OCI-LY1 (cell line): Measurements from ENCODE around the gene SLC6A8.
"Not testable (repeated sequence)": the region's sequence is repeated elsewhere in the genome, so short reads cannot be mapped to it uniquely, and the experiment has no call there.

Experiments
- H2AFZ ChIP-seq: fragments of 200-600 bp; sonication (generic), shearing (Covaris generic); 2 replicates; pipeline ENCODE4 v1.6.0; 2014; ENCODE audit warnings: antibody characterized with exemption, mild to moderate bottlenecking, low read length
- H3F3A ChIP-seq: fragments of 200-600 bp; sonication (generic), shearing (Covaris generic); 2 replicates; pipeline ENCODE4 v1.6.0; 2014; ENCODE audit warnings: mild to moderate bottlenecking, antibody characterized with exemption, low read length, moderate library complexity; ENCODE audit not compliant: insufficient read depth
- H3K27ac ChIP-seq: fragments of 200-600 bp; sonication (generic); 2 replicates; pipeline ENCODE4 v1.5.1; 2014; ENCODE audit warnings: low read length, mixed run types, mild to moderate bottlenecking, low read depth; ENCODE audit not compliant: poor library complexity, severe bottlenecking
- H3K27me3 ChIP-seq: fragments of 200-600 bp; sonication (generic); 2 replicates; pipeline ENCODE4 v1.6.0; 2014; ENCODE audit warnings: antibody characterized with exemption, mild to moderate bottlenecking, low read length, moderate library complexity; ENCODE audit not compliant: insufficient read depth
- H3K36me3 ChIP-seq: fragments of 200-600 bp; sonication (generic); 2 replicates; pipeline ENCODE4 v1.6.1; 2014; ENCODE audit warnings: mild to moderate bottlenecking, antibody characterized with exemption, low read length, moderate library complexity, mixed read lengths; ENCODE audit not compliant: insufficient read depth
- H3K4me1 ChIP-seq: fragments of 200-600 bp; sonication (generic); 2 replicates; pipeline ENCODE4 v1.5.1; 2014; ENCODE audit warnings: mild to moderate bottlenecking, low read length, moderate library complexity; ENCODE audit not compliant: insufficient read depth, severe bottlenecking
- H3K4me2 ChIP-seq: fragments of 200-600 bp; sonication (generic), shearing (Covaris generic); 2 replicates; pipeline ENCODE4 v1.6.1; 2014; ENCODE audit warnings: low read length
- H3K4me3 ChIP-seq: fragments of 200-600 bp; sonication (generic); 2 replicates; pipeline ENCODE4 v1.5.1; 2014; ENCODE audit warnings: low read length, low read depth, mild to moderate bottlenecking, mixed read lengths; ENCODE audit not compliant: poor library complexity, severe bottlenecking
- H3K79me2 ChIP-seq: fragments of 200-600 bp; shearing (Covaris generic); 2 replicates; pipeline ENCODE4 v1.6.1; 2016; ENCODE audit warnings: mixed run types, low read length, mixed read lengths; ENCODE audit not compliant: insufficient read depth
- H3K9ac ChIP-seq: fragments of 200-600 bp; sonication (generic), shearing (Covaris generic); 2 replicates; pipeline ENCODE4 v1.6.1; 2014; ENCODE audit warnings: mild to moderate bottlenecking, low read length, mixed read lengths
- H3K9me2 ChIP-seq: fragments of 200-600 bp; sonication (generic), shearing (Covaris generic); 2 replicates; pipeline ENCODE4 v1.6.1; 2014; ENCODE audit warnings: low read depth, mild to moderate bottlenecking, low read length, mixed read lengths
- H3K9me3 ChIP-seq: fragments of 200-600 bp; shearing (Covaris generic); 2 replicates; pipeline ENCODE4 v1.6.1; 2014; ENCODE audit warnings: low read length, mixed read lengths
- H4K20me1 ChIP-seq: fragments of 200-600 bp; sonication (generic), shearing (Covaris generic); 2 replicates; pipeline ENCODE4 v1.6.0; 2016; ENCODE audit warnings: mild to moderate bottlenecking, low read length; ENCODE audit not compliant: insufficient read depth
- CTCF ChIP-seq: fragments of 200-600 bp; sonication (generic), shearing (Covaris generic); IDR thresholded peaks from 2 replicates; pipeline ENCODE4 v1.5.1; 2017; ENCODE audit warnings: mild to moderate bottlenecking, antibody characterized with exemption, low read length, moderate library complexity, mixed read lengths
- EZH2 ChIP-seq: fragments of 200-600 bp; sonication (generic), shearing (Covaris generic); IDR thresholded peaks from 2 replicates; pipeline ENCODE4 v1.8.0; 2017; ENCODE audit warnings: borderline replicate concordance, mixed run types, mild to moderate bottlenecking, antibody characterized with exemption, low read length, moderate library complexity, mixed read lengths

The SLC6A8 gene

GRCh38 chrX:153694687-153695270 is 7.1 kb downstream of the SLC6A8 start:
- H3K9me2 ChIP-seq, result no peaks in the 10 kb centered on the region
- H3K4me1 ChIP-seq, result no peaks in the 10 kb centered on the region
- no peaks in the 10 kb centered on the region for H3K36me3 ChIP-seq
- no peak overlapping the region for H3K4me2 ChIP-seq
- no peak overlapping the region for H2AFZ ChIP-seq
- H3K79me2 ChIP-seq, result no peaks in the 10 kb centered on the region
- no peaks in the 10 kb centered on the region for H3K27me3 ChIP-seq
- TF ChIP-seq CTCF, result no peak
- TF ChIP-seq EZH2, result no peak
- H3K4me3 ChIP-seq, result no peak overlapping the region
- no peak overlapping the region for H3K9ac ChIP-seq
- no peaks in the 10 kb centered on the region for H3K9me3 ChIP-seq
- no peaks in the 10 kb centered on the region for H3F3A ChIP-seq
- no peak overlapping the region for H3K27ac ChIP-seq
- no peaks in the 10 kb centered on the region for H4K20me1 ChIP-seq

GRCh38 chrX:153696100-153696499 is 8.4 kb downstream of the SLC6A8 start:
- H3K79me2 ChIP-seq, result no peaks in the 10 kb centered on the region
- no peaks in the 10 kb centered on the region for H3K9me3 ChIP-seq
- no peaks in the 10 kb centered on the region for H3K4me1 ChIP-seq
- H4K20me1 ChIP-seq, result no peaks in the 10 kb centered on the region
- H3K27ac ChIP-seq, result no peak overlapping the region
- H3F3A ChIP-seq, result no peaks in the 10 kb centered on the region
- H3K36me3 ChIP-seq, result peaks cover 5% of the 10 kb centered on the region; the same call in 1 of the 2 replicates
- H3K4me3 ChIP-seq, result no peak overlapping the region
- H3K4me2 ChIP-seq, result no peak overlapping the region
- H3K9me2 ChIP-seq, result no peaks in the 10 kb centered on the region
- no peak overlapping the region for H2AFZ ChIP-seq
- H3K27me3 ChIP-seq, result no peaks in the 10 kb centered on the region
- TF ChIP-seq EZH2, result no peak
- TF ChIP-seq CTCF, result no peak
- H3K9ac ChIP-seq, result no peak overlapping the region

- not testable (repeated sequence) for H4K20me1 ChIP-seq, H3K9ac ChIP-seq, H3K4me1 ChIP-seq, H3K27me3 ChIP-seq, H3K79me2 ChIP-seq, H3K36me3 ChIP-seq, H3K4me2 ChIP-seq, H3K27ac ChIP-seq, H3K9me2 ChIP-seq, H3F3A ChIP-seq, H3K9me3 ChIP-seq, H2AFZ ChIP-seq, H3K4me3 ChIP-seq
Observed at GRCh38 chrX:153696538-153696937, 8.8 kb downstream of the SLC6A8 start.

- not testable (repeated sequence) for H3K79me2 ChIP-seq, H2AFZ ChIP-seq, H3K27me3 ChIP-seq, H3F3A ChIP-seq, H4K20me1 ChIP-seq, H3K9ac ChIP-seq, H3K4me3 ChIP-seq, H3K4me1 ChIP-seq, H3K9me3 ChIP-seq, H3K9me2 ChIP-seq, H3K4me2 ChIP-seq, H3K36me3 ChIP-seq, H3K27ac ChIP-seq
Observed at GRCh38 chrX:153696986-153697722, 9.4 kb downstream of the SLC6A8 start.
